Stimulated activated naive B cell treated with anti-CD40 and anti-IgM and Interleukin-4, amounts not matched to agents 10 μg/mL and 1 μg/mL and 100 μg/mL, for 72 hours (primary cell): ENCODE measurements around the gene RERG.

Source experiments
- ATAC-seq, 2 donors: fragments of 150-1000 bp; cut with Tn5 transposase; replicated peaks; 2 replicates each; pipeline ENCODE4 v1.10.0; 2021; ENCODE audit warnings: moderate library complexity in 1 of 2
- DNase-seq: peaks from one replicate; pipeline ENCODE4 v3.0.0; 2021
- H3K27ac Mint-ChIP-seq: one replicate; pipeline ENCODE4 v1.8.0; 2022; ENCODE audit warnings: mild to moderate bottlenecking, mixed read lengths
- H3K27me3 Mint-ChIP-seq, 2 donors: one replicate each; pipeline ENCODE4 v1.8.0; 2022; ENCODE audit warnings: mixed read lengths in 2 of 2
- H3K36me3 Mint-ChIP-seq, 2 donors: one replicate each; pipeline ENCODE4 v1.8.0; 2022; ENCODE audit warnings: mixed read lengths in 2 of 2, mild to moderate bottlenecking in 1 of 2
- H3K4me1 Mint-ChIP-seq, 2 donors: one replicate each; pipeline ENCODE4 v1.8.0; 2022; ENCODE audit warnings: mixed read lengths in 2 of 2, mild to moderate bottlenecking in 1 of 2
- H3K4me3 Mint-ChIP-seq, 2 donors: one replicate each; pipeline ENCODE4 v1.8.0; 2022; ENCODE audit warnings: mild to moderate bottlenecking in 2 of 2, mixed read lengths in 2 of 2, moderate library complexity in 1 of 2
- H3K9me3 Mint-ChIP-seq, 2 donors: one replicate each; pipeline ENCODE4 v1.8.0; 2022; ENCODE audit warnings: mixed read lengths in 2 of 2, mild to moderate bottlenecking in 1 of 2

The RERG gene

GRCh38 chr12:15220915-15221885, at the start of gene RERG:
Gene RERG, minus strand, starts transcription at chr12:15221417. Its CDS starts 3,928 bp downstream, at chr12:15217489.
- Mint-ChIP-seq H3K27me3 (peaks cover 45 to 53% of the 10 kb centered on the region in 2 donors), H3K4me3 (peak within 1 kb of the TSS; percentile 64 to 80)
- peak; percentile 99 to 100 for ATAC-seq

GRCh38 chr12:15270591-15270990, 49.4 kb upstream of the RERG start:
- H3K27me3 Mint-ChIP-seq = peaks cover 0 to 16% of the 10 kb centered on the region in 2 donors
- ATAC-seq (no peak), DNase-seq (no peak)
- no peaks in the 10 kb centered on the region for H3K4me1 Mint-ChIP-seq
- H3K4me3 Mint-ChIP-seq = no peak overlapping the region
- no peak overlapping the region for H3K27ac Mint-ChIP-seq
- peaks cover 0 to 3% of the 10 kb centered on the region in 2 donors for H3K9me3 Mint-ChIP-seq
- no peaks in the 10 kb centered on the region for H3K36me3 Mint-ChIP-seq

More at GRCh38 chr12:15220915-15221885, at the start of gene RERG:
- Mint-ChIP-seq H3K36me3 (no peaks in the 10 kb centered on the region), H3K4me1 (peaks cover 6 to 12% of the 10 kb centered on the region in 2 donors), H3K9me3 (no peaks in the 10 kb centered on the region), H3K27ac (no peak within 1 kb of the TSS)
- DNase-seq = peak; percentile 63

- ATAC-seq (peak; percentile 60 to 68), DNase-seq (no peak)
- Mint-ChIP-seq H3K36me3 (no peaks in the 10 kb centered on the region), H3K27me3 (peaks cover 0 to 16% of the 10 kb centered on the region in 2 donors), H3K4me1 (no peaks in the 10 kb centered on the region), H3K27ac (no peak overlapping the region), H3K4me3 (no peak overlapping the region), H3K9me3 (peaks cover 0 to 3% of the 10 kb centered on the region in 2 donors)
Observed at GRCh38 chr12:15268927-15269552, 47.8 kb upstream of the RERG start.

- Mint-ChIP-seq H3K4me3 (no peak overlapping the region), H3K36me3 (no peaks in the 10 kb centered on the region), H3K27me3 (peaks cover 0 to 12% of the 10 kb centered on the region in 2 donors), H3K9me3 (peaks cover 0 to 3% of the 10 kb centered on the region in 2 donors), H3K4me1 (no peaks in the 10 kb centered on the region), H3K27ac (no peak overlapping the region)
- DNase-seq (no peak), ATAC-seq (no peak)
Observed at GRCh38 chr12:15268309-15268708, 47.1 kb upstream of the RERG start.

- H3K27me3 Mint-ChIP-seq = peaks cover 0 to 8% of the 10 kb centered on the region in 2 donors
- H3K4me3 Mint-ChIP-seq = no peak overlapping the region
- peaks cover 0 to 3% of the 10 kb centered on the region in 2 donors for H3K9me3 Mint-ChIP-seq
- ATAC-seq = no peak
- no peaks in the 10 kb centered on the region for H3K36me3 Mint-ChIP-seq
- DNase-seq = no peak
- no peak overlapping the region for H3K27ac Mint-ChIP-seq
- no peaks in the 10 kb centered on the region for H3K4me1 Mint-ChIP-seq
Observed at GRCh38 chr12:15265875-15266274, 44.7 kb upstream of the RERG start.

- peaks cover 4 to 5% of the 10 kb centered on the region in 2 donors for H3K9me3 Mint-ChIP-seq
- H3K36me3 Mint-ChIP-seq = peaks cover 0 to 3% of the 10 kb centered on the region in 2 donors
- H3K4me3 Mint-ChIP-seq = no peak overlapping the region
- no peaks in the 10 kb centered on the region for H3K4me1 Mint-ChIP-seq
- H3K27me3 Mint-ChIP-seq = peaks cover 24 to 30% of the 10 kb centered on the region in 2 donors
- DNase-seq (no peak), ATAC-seq (no peak)
- H3K27ac Mint-ChIP-seq = no peak overlapping the region
Observed at GRCh38 chr12:15256761-15257160, 35.5 kb upstream of the RERG start.

- ATAC-seq (no peak), DNase-seq (no peak)
- peaks cover 5 to 6% of the 10 kb centered on the region in 2 donors for H3K9me3 Mint-ChIP-seq
- H3K27ac Mint-ChIP-seq = no peak overlapping the region
- no peak overlapping the region for H3K4me3 Mint-ChIP-seq
- H3K36me3 Mint-ChIP-seq = peaks cover 0 to 3% of the 10 kb centered on the region in 2 donors
- H3K27me3 Mint-ChIP-seq = peaks cover 37 to 43% of the 10 kb centered on the region in 2 donors
- H3K4me1 Mint-ChIP-seq = no peaks in the 10 kb centered on the region
Observed at GRCh38 chr12:15253990-15254389, 32.8 kb upstream of the RERG start.

GRCh38 chr12:15244926-15245325, 23.7 kb upstream of the RERG start:
- H3K9me3 Mint-ChIP-seq = peaks cover 11 to 14% of the 10 kb centered on the region in 2 donors
- DNase-seq (no peak), ATAC-seq (no peak)
- H3K4me1 Mint-ChIP-seq = no peaks in the 10 kb centered on the region
- H3K27ac Mint-ChIP-seq = no peak overlapping the region
- H3K36me3 Mint-ChIP-seq = peaks cover 0 to 3% of the 10 kb centered on the region in 2 donors
- H3K4me3 Mint-ChIP-seq = no peak overlapping the region
- peaks cover 59 to 67% of the 10 kb centered on the region in 2 donors for H3K27me3 Mint-ChIP-seq

GRCh38 chr12:15244341-15244740, 23.1 kb upstream of the RERG start:
- Mint-ChIP-seq H3K9me3 (peaks cover 11 to 14% of the 10 kb centered on the region in 2 donors), H3K27me3 (peaks cover 57 to 61% of the 10 kb centered on the region in 2 donors), H3K27ac (no peak overlapping the region), H3K4me3 (no peak overlapping the region), H3K36me3 (peaks cover 0 to 3% of the 10 kb centered on the region in 2 donors), H3K4me1 (no peaks in the 10 kb centered on the region)
- no peak for DNase-seq
- no peak for ATAC-seq

- no peaks in the 10 kb centered on the region for H3K4me1 Mint-ChIP-seq
- DNase-seq (no peak), ATAC-seq (no peak)
- no peak overlapping the region for H3K27ac Mint-ChIP-seq
- peaks cover 0 to 3% of the 10 kb centered on the region in 2 donors for H3K36me3 Mint-ChIP-seq
- H3K4me3 Mint-ChIP-seq = no peak overlapping the region
- peaks cover 46 to 54% of the 10 kb centered on the region in 2 donors for H3K27me3 Mint-ChIP-seq
- H3K9me3 Mint-ChIP-seq = peaks cover 7 to 14% of the 10 kb centered on the region in 2 donors
Observed at GRCh38 chr12:15243102-15243501, 21.9 kb upstream of the RERG start.

GRCh38 chr12:15240898-15241297, 19.7 kb upstream of the RERG start:
- no peaks in the 10 kb centered on the region for H3K36me3 Mint-ChIP-seq
- H3K27ac Mint-ChIP-seq = no peak overlapping the region
- ATAC-seq = no peak
- DNase-seq = no peak
- peaks cover 0 to 1% of the 10 kb centered on the region in 2 donors for H3K9me3 Mint-ChIP-seq
- H3K27me3 Mint-ChIP-seq = peaks cover 34 to 44% of the 10 kb centered on the region in 2 donors
- H3K4me1 Mint-ChIP-seq = no peaks in the 10 kb centered on the region
- no peak overlapping the region for H3K4me3 Mint-ChIP-seq

- no peak for ATAC-seq
- H3K27ac Mint-ChIP-seq = no peak overlapping the region
- no peak overlapping the region for H3K4me3 Mint-ChIP-seq
- peaks cover 0 to 4% of the 10 kb centered on the region in 2 donors for H3K9me3 Mint-ChIP-seq
- DNase-seq = no peak
- no peaks in the 10 kb centered on the region for H3K36me3 Mint-ChIP-seq
- H3K27me3 Mint-ChIP-seq = peaks cover 24 to 33% of the 10 kb centered on the region in 2 donors
- no peaks in the 10 kb centered on the region for H3K4me1 Mint-ChIP-seq
Observed at GRCh38 chr12:15234508-15234907, 13.3 kb upstream of the RERG start.

GRCh38 chr12:15234011-15234410, 12.8 kb upstream of the RERG start:
- no peak overlapping the region for H3K27ac Mint-ChIP-seq
- peaks cover 0 to 4% of the 10 kb centered on the region in 2 donors for H3K9me3 Mint-ChIP-seq
- no peaks in the 10 kb centered on the region for H3K36me3 Mint-ChIP-seq
- DNase-seq (no peak), ATAC-seq (no peak)
- H3K4me1 Mint-ChIP-seq = no peaks in the 10 kb centered on the region
- peaks cover 26 to 33% of the 10 kb centered on the region in 2 donors for H3K27me3 Mint-ChIP-seq
- no peak overlapping the region for H3K4me3 Mint-ChIP-seq

- Mint-ChIP-seq H3K27ac (no peak overlapping the region), H3K27me3 (peaks cover 31 to 33% of the 10 kb centered on the region in 2 donors), H3K36me3 (no peaks in the 10 kb centered on the region), H3K9me3 (peaks cover 0 to 4% of the 10 kb centered on the region in 2 donors), H3K4me1 (no peaks in the 10 kb centered on the region), H3K4me3 (no peak overlapping the region)
- ATAC-seq (no peak), DNase-seq (no peak)
Observed at GRCh38 chr12:15232959-15233358, 11.7 kb upstream of the RERG start.
